ENCODE results near the gene ANKRD34C. TPM values are rescaled to one million over a fixed set of nuclear protein-coding genes. Genes with fewer than 3 reads are reported as not detected.

The ANKRD34C gene
- total RNA-seq, 1 donor from 2014 or later: not detected

GRCh38 chr15:79261836-79262235, 20.7 kb upstream of the ANKRD34C start:
- no peak for DNase-seq (ENCODE audit: low read depth)
- H3K4me3 ChIP-seq (ENCODE audit: low read depth, low read length): no peak overlapping the region
- TF ChIP-seq CTCF (conservative IDR thresholded peaks at IDR 0.05; ENCODE audit: low read depth, low read length): no peak

- TF ChIP-seq CTCF (conservative IDR thresholded peaks at IDR 0.05; ENCODE audit: low read depth, low read length): no peak
- H3K4me3 ChIP-seq (ENCODE audit: low read depth, low read length): no peak overlapping the region
- no peak for DNase-seq (ENCODE audit: low read depth)
These were observed 17.4 kb upstream of the ANKRD34C start for GRCh38 chr15:79265167-79265566.

- no peak overlapping the region for H3K4me3 ChIP-seq (ENCODE audit: low read depth, low read length)
- TF ChIP-seq CTCF (conservative IDR thresholded peaks at IDR 0.05; ENCODE audit: low read depth, low read length): no peak
- no peak for DNase-seq (ENCODE audit: low read depth)
These were observed 16.4 kb upstream of the ANKRD34C start for GRCh38 chr15:79265987-79266579.

- DNase-seq (ENCODE audit: low read depth): no peak
- no peak for TF ChIP-seq CTCF (conservative IDR thresholded peaks at IDR 0.05; ENCODE audit: low read depth, low read length)
- no peak overlapping the region for H3K4me3 ChIP-seq (ENCODE audit: low read depth, low read length)
These were observed 928 bp downstream of the ANKRD34C start for GRCh38 chr15:79283252-79284048.

GRCh38 chr15:79290642-79291275, 8.2 kb downstream of the ANKRD34C start:
- no peak for DNase-seq (ENCODE audit: low read depth)
- TF ChIP-seq CTCF (conservative IDR thresholded peaks at IDR 0.05; ENCODE audit: low read depth, low read length): no peak
- H3K4me3 ChIP-seq (ENCODE audit: low read depth, low read length): no peak overlapping the region

- no peak for TF ChIP-seq CTCF (conservative IDR thresholded peaks at IDR 0.05; ENCODE audit: low read depth, low read length)
- no peak for DNase-seq (ENCODE audit: low read depth)
- no peak overlapping the region for H3K4me3 ChIP-seq (ENCODE audit: low read depth, low read length)
These were observed 9.5 kb downstream of the ANKRD34C start for GRCh38 chr15:79292011-79292410.

All from epithelial cell of proximal tubule (primary cell).